Posterior cingulate gyrus (tissue), 11 donors: ENCODE measurements around the gene FLAD1.

Experiments
- DNase-seq, 10 donors: peaks; one replicate each; pipeline versions ENCODE4 v3.0.0 to v3.0.0-alpha.2; 2020 to 2021; ENCODE audit warnings: mixed read lengths in 3 of 10
- intact Hi-C: fragments of 100-400 bp; cut with DNase I; formaldehyde crosslinking; loops from one replicate; pipeline ENCODE4 v1.15.1; 2023

The FLAD1 gene

DNA sequence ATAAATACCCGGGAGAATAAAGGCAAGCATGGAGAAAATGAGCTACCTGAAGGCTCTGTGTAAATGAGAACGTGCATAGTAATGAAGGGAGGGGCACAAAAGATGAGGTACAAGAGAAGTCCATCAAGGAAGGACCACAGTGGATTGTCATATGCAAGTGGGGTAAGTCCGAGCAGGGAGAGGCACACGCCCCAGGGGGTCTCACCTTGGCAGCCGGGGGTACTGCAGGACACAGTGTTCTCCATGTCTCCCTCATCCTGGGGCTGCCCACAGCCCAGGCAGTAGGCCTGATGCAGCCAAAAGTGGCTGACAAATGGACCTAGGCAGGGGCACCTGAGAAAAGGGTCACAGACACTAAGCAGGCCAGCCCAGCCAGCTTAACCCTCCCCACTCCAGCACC is 40.5 kb downstream of the FLAD1 start:
- intact Hi-C loops: no loop called here
- no peak for DNase-seq

DNA sequence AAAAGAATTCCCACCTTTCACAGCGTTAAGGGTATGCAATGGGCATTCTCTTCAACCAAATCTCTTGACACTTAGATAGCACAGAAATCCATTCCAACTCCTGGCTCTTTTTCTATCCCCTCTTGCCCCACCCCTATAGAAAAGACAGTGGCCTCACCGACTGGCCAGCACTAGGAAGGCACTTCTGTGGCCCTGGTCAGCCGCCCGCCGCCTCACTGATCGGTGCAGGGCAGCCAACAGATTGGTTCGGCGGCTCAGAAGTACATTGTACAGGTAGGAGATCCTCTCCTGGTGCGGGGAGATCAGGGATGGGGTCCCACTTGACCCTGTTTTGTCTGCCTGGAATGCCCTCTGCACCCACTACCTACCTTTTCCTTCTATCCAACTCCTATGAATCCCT is 41.2 kb downstream of the FLAD1 start:
- DNase-seq: no peak

DNA sequence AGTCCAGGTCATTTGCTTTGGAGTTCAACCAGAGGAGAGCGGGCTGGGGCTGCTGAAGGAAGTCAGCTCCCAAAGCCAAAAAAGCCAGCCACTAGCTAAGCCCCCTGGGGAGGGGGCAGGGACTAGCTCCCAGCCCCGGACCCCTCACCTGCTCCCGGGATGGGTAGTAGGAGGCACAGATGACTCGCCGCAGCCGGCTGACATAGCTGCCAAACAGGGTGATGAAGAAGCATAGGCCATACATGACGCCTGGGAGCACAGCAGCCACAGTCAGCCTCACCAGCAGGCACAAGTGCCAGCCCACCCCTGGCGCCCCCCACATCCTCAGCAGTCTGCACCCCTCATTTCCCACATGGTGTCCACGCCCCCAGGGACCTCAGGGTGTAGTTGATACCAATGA is 43.0 kb downstream of the FLAD1 start:
- no peak for DNase-seq
- intact Hi-C loops: no loop called here

More for the DNA sequence above, 41.2 kb downstream of the FLAD1 start:
- intact Hi-C loops: no loop called here

DNA sequence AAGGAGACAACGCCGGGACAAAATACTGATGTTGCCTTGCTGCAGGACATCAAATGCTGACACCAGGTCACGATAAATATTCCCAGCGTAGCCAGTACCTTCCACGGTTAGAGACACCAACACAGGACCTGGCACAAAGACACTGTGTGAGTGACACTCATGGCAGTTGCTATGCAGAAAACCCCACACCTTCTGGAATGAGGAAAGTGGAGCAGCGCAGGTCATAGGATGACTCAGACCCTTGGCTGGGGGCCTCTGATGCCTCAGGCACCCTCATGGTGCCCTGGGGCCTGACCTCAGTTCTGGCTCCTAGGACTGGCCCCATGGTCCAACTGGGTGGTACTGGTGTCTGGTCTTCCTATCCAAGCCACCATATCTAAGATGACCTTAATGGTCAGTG is 43.4 kb downstream of the FLAD1 start:
- DNase-seq: no peak
- intact Hi-C loops: no loop called here

DNA sequence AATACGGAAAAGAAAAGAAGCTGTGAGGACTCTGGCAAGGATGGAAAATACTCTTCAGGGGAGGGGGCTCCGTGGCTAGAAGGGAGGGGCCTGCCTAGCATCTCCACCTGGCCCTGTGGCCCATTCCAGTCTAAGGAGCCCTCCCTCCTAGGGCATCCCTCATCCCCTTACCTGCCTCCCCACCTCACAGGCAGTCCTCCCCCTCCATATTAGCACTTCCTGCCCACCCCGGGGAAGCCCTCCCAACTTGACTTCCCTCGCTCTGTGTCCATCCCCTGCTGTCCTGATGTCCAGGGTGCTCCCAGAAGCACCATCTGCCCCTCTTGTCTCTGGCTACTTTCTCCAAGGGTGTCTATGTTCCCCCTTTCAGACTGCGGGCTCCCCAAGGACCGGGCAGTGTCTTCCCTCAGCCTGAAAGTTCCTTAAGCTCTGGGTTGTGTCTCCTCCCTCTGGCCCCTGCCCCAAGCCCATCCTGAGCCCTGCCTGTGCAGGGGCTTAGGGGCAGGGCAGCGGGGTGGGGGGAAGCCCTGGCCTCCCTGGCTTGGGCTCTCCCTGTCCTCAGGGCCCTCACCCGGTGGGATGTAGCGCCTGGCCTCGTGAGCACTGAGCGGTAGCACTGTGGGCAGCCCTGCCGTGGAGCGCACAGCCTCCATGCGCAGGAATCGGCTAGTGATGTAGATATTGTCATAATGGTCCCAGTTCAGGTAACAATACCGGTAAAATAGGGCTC is 46.5 kb downstream of the FLAD1 start:
- intact Hi-C loops: no loop called here
- no peak for DNase-seq

DNA sequence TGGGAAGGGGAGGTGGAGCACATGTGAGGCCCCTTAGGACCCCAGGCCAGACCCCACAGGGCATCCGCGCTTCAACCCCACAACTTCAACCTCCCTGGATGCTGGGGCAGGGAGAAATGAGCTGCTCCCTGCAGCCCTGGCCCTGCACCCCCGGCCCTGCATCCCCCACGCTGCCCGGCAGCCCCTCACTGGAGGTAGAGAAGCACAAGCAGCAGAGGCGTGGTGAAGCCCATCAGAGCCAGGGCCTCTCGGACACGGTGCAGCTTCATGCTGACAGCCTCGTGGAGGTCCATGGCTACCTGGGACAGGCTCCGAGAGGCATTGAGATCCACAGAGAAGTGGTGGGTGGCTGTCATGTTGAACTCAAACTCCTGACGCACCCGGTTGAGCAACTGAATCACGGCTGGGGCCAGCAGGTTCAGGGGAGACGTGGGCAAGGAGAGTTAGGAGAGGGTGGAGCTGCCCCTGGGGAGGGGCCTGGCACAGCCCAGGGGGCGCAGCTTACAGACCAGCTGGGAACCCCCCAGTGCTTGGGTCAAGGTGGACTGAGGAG is 47.2 kb downstream of the FLAD1 start:
- intact Hi-C loops: no loop called here
- DNase-seq: no peak

DNA sequence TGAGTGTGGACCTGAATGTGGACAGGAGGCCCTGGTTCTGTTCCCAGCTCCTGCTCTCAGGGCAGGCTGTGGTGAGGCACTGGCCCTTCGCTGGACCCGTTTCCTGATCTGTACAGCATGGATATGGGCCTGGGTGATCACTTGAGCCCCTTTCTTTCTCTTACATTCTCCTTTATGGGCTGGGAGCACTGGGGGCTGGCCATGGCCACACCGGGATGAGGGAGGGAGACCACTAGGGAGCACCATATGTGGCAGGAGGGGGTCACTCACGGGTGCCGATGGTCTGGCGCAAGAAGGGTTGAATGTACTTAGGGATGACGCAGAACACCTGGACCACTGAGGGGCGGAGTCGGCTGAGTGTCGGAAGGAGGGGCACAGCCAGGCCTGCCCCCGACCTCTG is 47.8 kb downstream of the FLAD1 start:
- no peak for DNase-seq
- intact Hi-C loops: no loop called here

DNA sequence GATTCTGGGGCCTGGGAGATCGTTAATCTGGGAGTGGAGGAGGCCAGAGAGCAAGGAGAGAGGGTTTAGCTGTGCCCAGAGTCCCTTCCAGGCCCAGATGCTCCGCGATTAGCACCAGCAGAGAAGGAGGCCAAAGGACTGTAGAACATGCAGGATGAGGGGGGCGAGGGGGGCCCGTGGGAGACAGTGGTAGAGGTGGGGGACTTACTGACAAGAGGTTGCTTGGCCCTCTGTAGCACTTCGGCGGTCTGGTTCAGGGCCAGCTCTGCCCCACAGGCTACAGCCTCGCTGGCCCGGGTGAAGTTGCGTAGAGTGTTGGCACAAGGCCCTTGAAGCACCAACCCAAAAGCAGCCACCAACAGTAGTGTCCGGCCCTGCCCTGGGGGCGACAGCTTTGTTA is 49.7 kb downstream of the FLAD1 start:
- intact Hi-C loops: no loop called here
- no peak for DNase-seq

DNA sequence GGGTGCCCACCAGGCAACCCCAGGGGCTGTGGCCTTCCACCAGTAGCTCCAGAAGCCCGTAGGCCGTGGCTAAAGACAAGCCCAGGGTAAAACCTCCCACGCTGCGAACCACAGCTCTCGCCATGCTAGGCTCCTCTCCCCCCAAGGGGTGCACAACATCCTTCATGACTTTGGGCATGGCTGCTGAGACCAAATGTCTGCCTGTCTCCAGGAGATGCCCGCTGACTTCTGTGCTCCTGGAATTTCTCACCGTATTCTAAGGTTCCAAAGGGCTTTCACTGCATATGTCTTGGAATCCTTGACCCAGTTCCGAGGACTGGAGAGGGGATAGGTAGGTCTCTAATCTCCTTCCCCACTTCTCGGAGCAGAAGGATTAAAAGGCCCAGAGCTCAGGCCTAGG is 50.4 kb downstream of the FLAD1 start, which contains the start of the genes DCST1 and DCST2:
Gene DCST1 (plus strand): TSS at position 301 of the 400 bp plus-strand sequence. CDS start 213 bp downstream, outside the sequence.
Gene DCST2 (minus strand): TSS at position 258 of the 400 bp plus-strand sequence. CDS start 80 bp downstream, at position 178.
- intact Hi-C loops: no loop called here
- no peak for DNase-seq

DNA sequence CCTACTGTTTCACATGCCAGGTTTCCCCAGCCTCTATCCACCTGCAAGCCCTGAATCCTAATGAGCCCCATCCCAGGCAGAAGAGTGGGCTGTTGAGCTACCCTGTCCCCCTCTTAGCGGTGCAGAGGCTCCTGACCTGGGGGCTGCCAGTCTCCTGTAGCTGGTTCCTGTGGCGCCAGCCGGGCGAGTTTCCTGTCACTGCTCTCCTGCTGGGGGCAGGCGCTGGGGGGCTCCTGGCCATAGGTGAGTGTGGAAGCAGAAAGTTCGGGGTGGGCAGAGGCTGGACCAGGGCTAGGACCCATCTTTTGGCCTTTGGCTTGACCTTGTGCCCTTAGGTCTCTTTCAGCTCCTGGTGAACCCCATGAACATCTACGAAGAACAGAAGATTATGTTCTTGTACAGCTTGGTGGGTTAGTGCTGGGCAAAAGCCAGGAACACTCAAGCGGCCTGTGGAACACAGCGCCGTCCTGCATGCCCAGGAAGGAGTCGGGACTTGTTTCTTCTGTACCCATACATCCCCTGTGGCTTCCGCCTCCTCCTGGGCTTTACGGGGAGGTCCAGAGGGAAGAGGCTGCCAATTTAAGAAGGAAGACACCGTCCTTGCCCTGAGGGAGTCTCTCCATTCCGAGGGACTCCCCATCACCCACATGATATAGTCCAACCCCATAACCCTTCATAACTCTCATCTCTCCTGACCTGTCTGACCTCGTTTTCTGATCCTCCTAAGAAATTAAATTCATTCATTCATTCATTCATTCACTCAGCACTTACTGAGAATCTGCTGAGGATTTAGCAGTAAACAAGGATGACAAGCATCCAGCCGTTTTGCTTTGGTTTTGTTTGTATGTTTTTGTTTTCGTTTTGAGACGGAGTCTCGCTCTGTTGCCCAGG is 51.4 kb downstream of the FLAD1 start:
- DNase-seq: no peak
- intact Hi-C loops: no loop called here

DNA sequence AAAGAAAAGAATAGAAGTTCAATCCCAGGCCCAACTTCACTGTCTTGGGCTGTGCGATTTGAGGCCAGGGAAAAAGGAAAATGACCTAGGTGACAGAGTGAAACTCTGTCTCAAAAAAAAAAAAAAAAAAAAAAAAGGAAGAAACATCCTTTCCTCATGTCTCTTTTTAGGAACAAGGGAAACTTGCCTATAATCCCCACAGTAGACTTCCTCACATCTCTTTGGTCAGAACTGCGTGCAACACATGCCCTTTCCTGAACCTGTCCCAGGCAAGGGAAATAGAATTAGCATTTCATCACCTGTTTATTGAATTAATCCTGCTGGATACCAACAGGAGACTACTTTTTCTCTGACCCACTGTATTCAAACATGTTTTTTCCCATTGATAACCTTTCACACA is 52.8 kb downstream of the FLAD1 start:
- no peak for DNase-seq
- intact Hi-C loops: no loop called here

DNA sequence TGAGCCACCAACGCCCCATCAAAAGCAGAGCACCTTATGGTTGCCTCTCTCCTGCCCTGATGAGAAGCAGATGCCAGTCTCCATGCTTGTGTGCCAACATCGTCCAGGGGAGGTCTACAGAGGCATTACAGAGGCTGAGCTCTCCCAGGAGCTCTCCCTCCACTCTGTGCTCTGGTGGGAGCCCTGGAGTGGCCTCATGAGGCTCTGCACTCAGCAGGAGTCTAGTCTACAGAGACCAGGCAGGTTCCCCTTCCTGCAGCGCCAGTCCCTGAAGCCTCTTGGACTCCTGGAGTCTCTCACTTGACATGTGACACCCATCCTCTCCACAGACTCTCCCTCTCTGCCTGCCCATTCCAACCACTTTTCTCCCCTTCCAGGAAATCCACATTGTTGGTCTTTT is 53.9 kb downstream of the FLAD1 start:
- intact Hi-C loops: no loop called here

DNA sequence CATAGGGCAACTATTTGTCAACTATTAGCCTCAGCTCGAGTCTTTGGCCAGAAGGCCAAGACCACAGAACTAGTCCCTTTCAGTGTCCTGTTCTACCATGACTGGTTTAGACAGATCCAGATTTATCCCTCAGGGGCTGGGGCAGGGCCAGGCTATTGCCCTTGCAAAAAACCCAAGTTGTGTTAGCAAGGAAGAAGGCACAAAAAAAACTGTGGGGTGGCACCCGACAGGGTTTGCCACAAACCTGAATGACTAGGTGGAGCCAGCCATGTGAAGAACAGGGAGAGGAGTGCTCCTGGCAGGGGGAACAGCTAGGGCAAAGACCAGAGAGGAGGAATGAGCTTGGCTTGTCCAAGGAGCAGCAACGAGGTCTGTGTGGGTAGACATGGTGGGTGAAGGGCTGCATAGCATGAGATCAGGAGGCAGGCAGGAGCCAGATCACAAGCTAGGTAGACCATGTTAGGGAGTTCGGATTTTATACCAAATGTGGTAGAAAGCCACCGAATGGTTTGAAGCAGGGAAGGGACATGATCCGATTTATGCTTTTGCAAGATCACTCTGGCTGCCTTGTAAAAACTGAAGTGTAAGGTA is 54.8 kb downstream of the FLAD1 start:
- DNase-seq: no peak
- intact Hi-C loops: no loop called here

More for the DNA sequence above, 53.9 kb downstream of the FLAD1 start:
- no peak for DNase-seq

DNA sequence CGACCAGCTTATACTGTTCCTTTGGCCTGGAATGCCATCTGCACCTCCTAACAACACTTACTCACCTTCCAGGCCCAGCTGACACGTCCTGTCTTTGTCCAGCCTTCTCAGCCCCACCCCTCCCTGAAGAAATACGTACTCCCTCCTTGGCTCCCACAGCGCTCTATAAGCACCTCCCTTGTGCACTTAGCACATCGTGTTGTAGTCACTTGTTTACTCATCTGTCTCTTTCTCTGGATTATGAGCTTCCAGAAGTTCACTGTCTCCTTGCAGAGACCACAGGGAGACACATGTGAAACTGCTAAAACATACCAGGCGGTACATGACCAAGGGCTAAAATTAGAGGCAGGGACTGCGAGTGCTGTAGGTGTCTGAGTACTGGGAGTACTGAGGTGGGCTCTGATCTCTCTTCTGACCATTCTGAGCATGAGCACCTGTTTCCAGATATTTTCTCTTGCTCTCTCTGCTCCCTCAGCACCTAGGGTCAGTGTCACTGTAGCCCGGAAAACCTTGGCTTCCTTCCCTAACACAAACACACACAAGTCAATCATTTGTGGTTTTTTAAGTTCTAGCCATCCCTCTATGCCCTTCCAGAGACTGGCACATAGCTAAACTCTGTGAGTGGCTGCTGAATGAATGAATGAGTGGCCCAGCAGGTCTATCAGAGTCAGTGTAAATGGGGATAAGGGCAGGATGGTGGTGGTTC is 55.6 kb downstream of the FLAD1 start:
- no peak for DNase-seq
- intact Hi-C loops: no loop called here

DNA sequence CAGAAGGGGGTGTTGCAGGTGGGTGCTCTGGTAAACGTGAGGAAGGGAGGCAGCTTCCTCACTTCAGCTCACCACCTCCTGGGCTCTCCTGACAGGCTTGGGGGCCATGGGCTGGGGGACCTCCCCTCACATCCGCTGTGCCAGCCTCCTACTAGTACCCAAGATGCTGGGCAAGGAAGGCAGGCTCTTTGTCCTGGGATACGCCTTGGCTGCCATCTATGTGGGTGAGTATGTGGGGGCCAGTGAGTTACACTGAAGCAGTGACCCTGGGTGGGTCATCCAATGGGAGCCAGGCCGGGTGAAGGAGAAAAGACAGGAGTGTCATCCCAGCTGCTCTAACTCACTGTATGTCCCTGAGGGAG is 56.1 kb downstream of the FLAD1 start:
- intact Hi-C loops: no loop called here
- no peak for DNase-seq

DNA sequence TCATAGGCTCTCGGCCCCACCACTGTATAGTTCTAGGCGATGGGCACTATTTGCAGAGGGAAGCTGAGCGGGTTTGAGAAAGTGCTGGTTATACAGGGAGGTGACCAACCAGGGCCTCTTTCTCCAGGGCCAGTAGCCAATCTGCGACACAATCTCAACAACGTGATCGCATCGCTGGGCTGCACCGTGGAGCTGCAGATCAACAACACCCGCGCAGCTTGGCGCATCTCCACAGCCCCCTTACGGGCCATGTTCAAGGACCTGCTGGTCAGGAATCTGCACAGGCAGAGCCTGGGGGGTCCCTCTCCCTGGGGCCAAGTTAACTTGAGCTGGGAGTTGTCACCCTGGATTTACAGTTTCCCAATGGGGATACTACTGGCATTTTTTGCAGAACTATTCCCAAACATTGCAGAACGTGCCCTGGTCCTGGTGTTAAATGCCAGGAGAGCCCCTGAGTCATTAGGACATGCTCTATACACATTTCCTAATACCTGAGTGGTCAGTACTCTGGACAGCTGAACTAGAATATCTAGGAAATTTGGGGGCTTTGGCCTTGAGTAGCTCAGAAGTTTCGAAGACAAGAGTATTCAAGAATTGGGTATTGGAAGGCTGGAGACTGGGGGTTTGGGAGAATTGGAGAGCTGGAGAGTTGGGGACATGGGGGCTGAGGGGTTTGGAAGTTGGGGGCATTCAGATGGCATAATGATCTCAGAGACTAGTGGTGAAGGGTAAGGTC is 57.4 kb downstream of the FLAD1 start:
- DNase-seq: no peak
- intact Hi-C loops: loop anchor here (5.0 kb wide), 1 partner anchor 33 kb away; no protein-coding TSS in a partner anchor
